Breast epithelium (tissue), 3 donors: ENCODE data around the gene SEC16A.

Experiments used
- CTCF ChIP-seq, 3 donors: fragments of 450-650 bp; IDR thresholded peaks; one replicate each; pipeline ENCODE4 v1.5.1; 2016 to 2017; ENCODE audit warnings: antibody characterized with exemption in 3 of 3, mild to moderate bottlenecking in 3 of 3, moderate library complexity in 3 of 3
- POLR2A ChIP-seq: fragments of 450-650 bp; IDR thresholded peaks from one replicate; pipeline ENCODE4 v1.6.1; 2016; ENCODE audit warnings: antibody characterized with exemption, mild to moderate bottlenecking, moderate library complexity
- POLR2AphosphoS5 ChIP-seq, 3 donors: sonication (generic); formaldehyde crosslinking; IDR thresholded peaks; one replicate each; pipeline ENCODE4 v1.6.1; 2017; ENCODE audit warnings: antibody characterized with exemption in 3 of 3

GRCh38 chr9:136520053-136520540, 37.3 kb upstream of the SEC16A start:
- TF ChIP-seq CTCF (IDR thresholded peaks at IDR 0.05) = no peak
- TF ChIP-seq POLR2A = no peak
- TF ChIP-seq POLR2AphosphoS5 (IDR thresholded peaks at IDR 0.05) = no peak
